HG02588 (cell line): ENCODE measurements around the gene MMP25.
"Not testable (repeated sequence)": the region's sequence is repeated elsewhere in the genome, so short reads cannot be mapped to it uniquely, and the experiment has no call there.

Experiments
- ATAC-seq: cut with Tn5 transposase; IDR thresholded peaks from one replicate; pipeline ENCODE4 v1.9.1; 2021; ENCODE audit warnings: mild to moderate bottlenecking, moderate library complexity; ENCODE audit not compliant: unreplicated experiment

The MMP25 gene

GRCh38 chr16:3070608-3071111, 24.3 kb downstream of the MMP25 start:
- ATAC-seq = no peak

- no peak for ATAC-seq
Observed at GRCh38 chr16:3071655-3072054, 25.3 kb downstream of the MMP25 start.

GRCh38 chr16:3072148-3072547, 25.8 kb downstream of the MMP25 start:
- ATAC-seq = not testable (repeated sequence)

- ATAC-seq = not testable (repeated sequence)
Observed at GRCh38 chr16:3072576-3073263, 26.4 kb downstream of the MMP25 start.

- no peak for ATAC-seq
Observed at GRCh38 chr16:3073448-3073847, 27.1 kb downstream of the MMP25 start.

- ATAC-seq = peak; percentile 74
Observed at GRCh38 chr16:3074860-3075522, 28.6 kb downstream of the MMP25 start.

- ATAC-seq = no peak
Observed at GRCh38 chr16:3075523-3075915, 29.2 kb downstream of the MMP25 start.

- not testable (repeated sequence) for ATAC-seq
Observed at GRCh38 chr16:3075946-3076345, 29.6 kb downstream of the MMP25 start.

GRCh38 chr16:3076577-3076976, 30.2 kb downstream of the MMP25 start:
- ATAC-seq = no peak

GRCh38 chr16:3080024-3080423, 33.7 kb downstream of the MMP25 start:
- ATAC-seq = no peak

GRCh38 chr16:3081957-3082356, 35.6 kb downstream of the MMP25 start:
- ATAC-seq = not testable (repeated sequence)

GRCh38 chr16:3083408-3083807, 37.0 kb downstream of the MMP25 start:
- not testable (repeated sequence) for ATAC-seq

GRCh38 chr16:3084491-3084890, 38.1 kb downstream of the MMP25 start:
- ATAC-seq = no peak

- ATAC-seq = no peak
Observed at GRCh38 chr16:3084969-3085670, 38.8 kb downstream of the MMP25 start.

GRCh38 chr16:3085868-3086595, 39.7 kb downstream of the MMP25 start:
- ATAC-seq = no peak

GRCh38 chr16:3086596-3087242, 40.4 kb downstream of the MMP25 start:
- ATAC-seq = no peak

GRCh38 chr16:3087243-3088235, 41.2 kb downstream of the MMP25 start:
- no peak for ATAC-seq

- no peak for ATAC-seq
Observed at GRCh38 chr16:3088450-3088849, 42.1 kb downstream of the MMP25 start.

GRCh38 chr16:3088925-3089716, 42.8 kb downstream of the MMP25 start:
- ATAC-seq = no peak
